RWPE2 (cell line): ENCODE data around the gene TRIM22.
"Not testable (repeated sequence)": the region's sequence is repeated elsewhere in the genome, so short reads cannot be mapped to it uniquely, and the experiment has no call there.

ENCODE experiments used
- ATAC-seq: fragments of 200-7000 bp; cut with Tn5 transposase; 3 replicates; pipeline ENCODE4 v1.9.1; 2021; ENCODE audit warnings: low read depth
- DNase-seq: peaks from one replicate; pipeline ENCODE4 v3.0.0-alpha.2; 2020; ENCODE audit warnings: low spot score
- H3K27ac ChIP-seq: fragments of 450-650 bp; 2 replicates; pipeline ENCODE4 v1.5.1; 2017; ENCODE audit warnings: mild to moderate bottlenecking; ENCODE audit not compliant: poor library complexity, severe bottlenecking
- H3K27me3 ChIP-seq: fragments of 250-450 bp; sonication (Bioruptor Pico); 2 replicates; pipeline ENCODE4 v1.5.1; 2021; ENCODE audit warnings: mild to moderate bottlenecking, moderate library complexity; ENCODE audit not compliant: insufficient read depth, poor library complexity, severe bottlenecking
- H3K36me3 ChIP-seq: fragments of 250-450 bp; sonication (Bioruptor Pico); 2 replicates; pipeline ENCODE4 v1.5.1; 2020; ENCODE audit warnings: low read depth, mild to moderate bottlenecking, moderate library complexity
- H3K4me1 ChIP-seq: fragments of 250-450 bp; sonication (Bioruptor Pico); 2 replicates; pipeline ENCODE4 v1.5.1; 2021; ENCODE audit warnings: mild to moderate bottlenecking, moderate library complexity; ENCODE audit not compliant: insufficient read depth, poor library complexity, severe bottlenecking
- H3K4me3 ChIP-seq: fragments of 250-450 bp; sonication (Bioruptor Pico); 2 replicates; pipeline ENCODE4 v1.5.1; 2021; ENCODE audit warnings: mild to moderate bottlenecking, moderate library complexity; ENCODE audit not compliant: severe bottlenecking
- H3K9me3 ChIP-seq: fragments of 250-450 bp; sonication (Bioruptor Pico); 2 replicates; pipeline ENCODE4 v1.5.1; 2021; ENCODE audit warnings: mild to moderate bottlenecking, moderate library complexity; ENCODE audit not compliant: severe bottlenecking
- CTCF ChIP-seq: fragments of 450-650 bp; IDR thresholded peaks from one replicate; pipeline ENCODE4 v1.5.1; 2017; ENCODE audit warnings: mild to moderate bottlenecking, moderate library complexity; ENCODE audit not compliant: poor library complexity, severe bottlenecking

The TRIM22 gene

GRCh38 chr11:5684646-5685362 lies 4.8 kb upstream of the TRIM22 start, which contains the start of gene TRIM5:
TSS of gene TRIM5 (minus strand) at chr11:5685074. CDS start at chr11:5680177, 4,897 bp downstream.
- H3K36me3 ChIP-seq, result peaks cover 8% of the 10 kb centered on the region
- H3K27ac ChIP-seq, result peak within 1 kb of the TSS; percentile 78
- TF ChIP-seq CTCF, result peak; percentile 83
- peak; percentile 96 for ATAC-seq
- no peaks in the 10 kb centered on the region for H3K9me3 ChIP-seq
- H3K4me3 ChIP-seq, result peak within 1 kb of the TSS; percentile 37
- H3K4me1 ChIP-seq, result peaks cover 13% of the 10 kb centered on the region
- no peaks in the 10 kb centered on the region for H3K27me3 ChIP-seq
- DNase-seq, result peak; percentile 88

DNA sequence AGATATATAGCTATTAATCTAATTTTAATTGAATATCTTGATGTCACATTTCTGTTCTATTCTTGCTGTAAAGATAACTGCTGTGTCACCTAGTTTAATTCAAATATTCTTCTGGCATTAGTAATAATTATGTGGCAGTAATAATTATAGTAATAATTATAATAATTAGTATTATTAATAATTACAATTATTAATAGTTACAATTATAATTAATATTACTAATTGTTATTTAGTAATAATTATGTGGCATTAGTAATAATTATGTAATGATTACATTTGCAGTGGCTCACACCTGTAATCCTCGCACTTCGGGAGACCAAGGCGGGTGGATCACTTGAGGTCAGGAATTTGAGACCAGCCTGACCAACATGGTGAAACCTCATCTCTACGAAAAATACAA lies 3.2 kb upstream of the TRIM22 start:
- no peaks in the 10 kb centered on the region for H3K27me3 ChIP-seq
- no peak for DNase-seq
- no peaks in the 10 kb centered on the region for H3K9me3 ChIP-seq
- no peak overlapping the region for H3K27ac ChIP-seq
- H3K4me1 ChIP-seq, result peaks cover 24% of the 10 kb centered on the region
- H3K36me3 ChIP-seq, result no peaks in the 10 kb centered on the region; the same call in 1 of the 2 replicates
- H3K4me3 ChIP-seq, result no peak overlapping the region
- ATAC-seq, result no peak
- TF ChIP-seq CTCF, result no peak

DNA sequence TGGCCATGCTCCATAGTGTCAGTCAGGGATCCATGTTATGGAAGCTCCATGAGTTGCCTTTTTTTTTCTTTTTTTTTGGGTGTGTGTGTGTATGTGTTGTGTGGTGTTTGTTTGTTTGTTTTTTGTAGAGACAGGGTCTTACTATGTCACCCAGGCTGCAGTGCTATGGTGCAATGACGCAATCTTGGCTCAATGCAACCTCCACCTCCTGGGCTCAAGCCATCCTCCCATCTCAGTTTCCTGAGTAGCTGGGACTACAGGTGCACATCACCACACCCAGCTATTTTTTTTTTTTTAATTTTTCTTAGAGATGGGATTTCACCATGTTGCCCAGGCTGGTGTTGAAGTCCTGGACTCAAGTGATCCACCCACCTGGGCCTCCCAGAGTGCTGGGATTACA lies 1.1 kb upstream of the TRIM22 start:
- H3K27ac ChIP-seq, result no peak overlapping the region
- H3K9me3 ChIP-seq, result no peaks in the 10 kb centered on the region
- peaks cover 24% of the 10 kb centered on the region for H3K4me1 ChIP-seq
- H3K4me3 ChIP-seq, result no peak overlapping the region
- DNase-seq (no peak), ATAC-seq (no peak)
- TF ChIP-seq CTCF, result no peak
- H3K36me3 ChIP-seq, result no peaks in the 10 kb centered on the region
- no peaks in the 10 kb centered on the region for H3K27me3 ChIP-seq

GRCh38 chr11:5690216-5690615 lies 626 bp downstream of the TRIM22 start:
- no peak for DNase-seq
- no peak for TF ChIP-seq CTCF
- H3K27ac ChIP-seq, result no peak overlapping the region

DNA sequence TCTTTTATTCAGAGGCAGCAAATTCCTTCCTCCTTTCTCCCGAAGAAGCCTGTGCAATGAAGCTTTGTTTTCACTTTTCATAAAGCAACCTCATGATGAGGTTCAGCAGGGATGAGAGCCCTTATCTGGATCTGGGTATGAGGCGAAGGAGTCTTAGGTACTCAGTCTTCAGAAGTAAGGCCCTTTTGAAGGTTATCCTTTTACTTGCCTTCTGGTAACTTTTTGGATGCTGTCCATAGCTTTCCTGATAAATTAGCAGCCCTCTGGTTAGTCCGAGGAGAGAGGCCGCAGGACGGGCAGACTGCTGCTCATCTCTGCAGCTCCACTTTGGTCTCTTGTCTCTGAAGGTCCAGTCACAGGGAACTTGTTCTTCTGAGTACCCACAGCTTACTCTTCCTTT lies 1.1 kb downstream of the TRIM22 start:
- Histone ChIP-seq H3K4me1 (peaks cover 15% of the 10 kb centered on the region), H3K9me3 (no peaks in the 10 kb centered on the region), H3K27ac (no peak overlapping the region), H3K27me3 (no peaks in the 10 kb centered on the region), H3K36me3 (no peaks in the 10 kb centered on the region), H3K4me3 (no peak overlapping the region)
- DNase-seq (no peak), ATAC-seq (no peak)
- TF ChIP-seq CTCF, result no peak

More at GRCh38 chr11:5690216-5690615, 626 bp downstream of the TRIM22 start:
- Histone ChIP-seq H3K9me3 (no peaks in the 10 kb centered on the region), H3K4me3 (peak overlapping the region; percentile 7), H3K27me3 (no peaks in the 10 kb centered on the region), H3K4me1 (peaks cover 18% of the 10 kb centered on the region), H3K36me3 (no peaks in the 10 kb centered on the region)
- no peak for ATAC-seq

DNA sequence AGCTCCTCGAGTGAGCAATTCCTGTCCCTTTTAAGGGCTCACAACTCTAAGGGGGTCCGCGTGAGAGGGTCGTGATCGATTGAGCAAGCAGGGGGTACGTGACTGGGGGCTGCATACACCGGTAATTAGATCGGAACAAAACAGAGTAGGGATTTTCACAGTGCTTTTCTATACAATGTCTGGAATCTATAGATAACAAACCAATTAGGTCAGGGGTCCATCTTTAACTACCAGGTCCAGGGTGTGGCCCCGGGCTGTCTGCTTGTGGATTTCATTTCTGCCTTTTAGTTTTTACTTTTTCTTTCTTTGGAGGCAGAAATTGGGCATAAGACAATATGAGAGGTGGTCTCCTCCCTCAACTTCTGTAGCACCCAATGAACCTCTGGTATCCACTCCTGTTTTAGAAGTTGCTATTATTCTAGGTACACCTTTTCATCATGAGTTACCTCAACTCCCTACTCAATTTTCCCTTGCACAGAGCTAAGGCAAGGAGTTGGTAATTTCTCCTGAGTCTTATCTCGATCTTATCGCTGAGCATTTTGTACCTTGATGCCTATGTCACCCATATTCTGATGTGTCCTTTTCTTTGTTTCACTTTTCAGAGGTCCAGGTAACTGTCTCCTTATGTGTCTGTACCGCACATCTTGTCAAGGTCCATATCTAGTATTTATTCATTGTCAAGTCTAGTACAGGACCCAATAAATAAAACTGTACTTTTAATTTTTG lies 1.8 kb downstream of the TRIM22 start:
- peaks cover 15% of the 10 kb centered on the region for H3K4me1 ChIP-seq
- H3K27ac ChIP-seq, H3K36me3 ChIP-seq, H3K9me3 ChIP-seq, DNase-seq, H3K27me3 ChIP-seq, ATAC-seq, H3K4me3 ChIP-seq: not testable (repeated sequence)
